ENCODE data around the gene CEND1.

The CEND1 gene

GRCh38 chr11:788953-789940 lies 643 bp downstream of the CEND1 start:
- no peak overlapping the region for H3K27ac ChIP-seq (ENCODE audit: low read depth in 2 of 2, low read length in 2 of 2)

GRCh38 chr11:788009-788640 lies 1.8 kb downstream of the CEND1 start:
- Histone ChIP-seq H3K9me3 (ENCODE audit: control insufficient read depth in 2 of 2, low read length in 2 of 2) (no peaks in the 10 kb centered on the region), H3K9ac (ENCODE audit: low read depth in 1 of 2, low read length in 2 of 2) (no peak overlapping the region), H3K4me1 (ENCODE audit: control insufficient read depth in 2 of 2, insufficient read depth in 2 of 2, low read length in 2 of 2) (peaks cover 0 to 3% of the 10 kb centered on the region in 2 donors), H3K27me3 (ENCODE audit: control insufficient read depth in 2 of 2, insufficient read depth in 2 of 2, low read length in 2 of 2) (peaks cover 0 to 7% of the 10 kb centered on the region in 2 donors), H3K27ac (ENCODE audit: low read depth in 2 of 2, low read length in 2 of 2) (no peak overlapping the region), H3K4me3 (ENCODE audit: low read length in 2 of 2) (no peak overlapping the region), H3K36me3 (ENCODE audit: control insufficient read depth in 2 of 2, insufficient read depth in 2 of 2, low read length in 2 of 2) (no peaks in the 10 kb centered on the region)

More at GRCh38 chr11:788953-789940, 643 bp downstream of the CEND1 start:
- no peaks in the 10 kb centered on the region for H3K4me1 ChIP-seq (ENCODE audit: control insufficient read depth in 2 of 2, insufficient read depth in 2 of 2, low read length in 2 of 2)
- peaks cover 0 to 7% of the 10 kb centered on the region in 2 donors for H3K27me3 ChIP-seq (ENCODE audit: control insufficient read depth in 2 of 2, insufficient read depth in 2 of 2, low read length in 2 of 2)
- no peak overlapping the region for H3K4me3 ChIP-seq (ENCODE audit: low read length in 2 of 2)
- H3K36me3 ChIP-seq (ENCODE audit: control insufficient read depth in 2 of 2, insufficient read depth in 2 of 2, low read length in 2 of 2) = peaks cover 0 to 2% of the 10 kb centered on the region in 2 donors
- H3K9me3 ChIP-seq (ENCODE audit: control insufficient read depth in 2 of 2, low read length in 2 of 2) = no peaks in the 10 kb centered on the region
- no peak overlapping the region for H3K9ac ChIP-seq (ENCODE audit: low read depth in 1 of 2, low read length in 2 of 2)

GRCh38 chr11:787084-787675 lies 2.7 kb downstream of the CEND1 start:
- Histone ChIP-seq H3K36me3 (ENCODE audit: control insufficient read depth in 2 of 2, insufficient read depth in 2 of 2, low read length in 2 of 2) (no peaks in the 10 kb centered on the region), H3K4me1 (ENCODE audit: control insufficient read depth in 2 of 2, insufficient read depth in 2 of 2, low read length in 2 of 2) (peaks cover 2 to 3% of the 10 kb centered on the region in 2 donors), H3K9me3 (ENCODE audit: control insufficient read depth in 2 of 2, low read length in 2 of 2) (no peaks in the 10 kb centered on the region), H3K27me3 (ENCODE audit: control insufficient read depth in 2 of 2, insufficient read depth in 2 of 2, low read length in 2 of 2) (peaks cover 0 to 7% of the 10 kb centered on the region in 2 donors), H3K4me3 (ENCODE audit: low read length in 2 of 2) (no peak overlapping the region), H3K27ac (ENCODE audit: low read depth in 2 of 2, low read length in 2 of 2) (no peak overlapping the region), H3K9ac (ENCODE audit: low read depth in 1 of 2, low read length in 2 of 2) (no peak overlapping the region)

GRCh38 chr11:786235-787083 lies 3.4 kb downstream of the CEND1 start:
- H3K9ac ChIP-seq (ENCODE audit: low read depth in 1 of 2, low read length in 2 of 2) = no peak overlapping the region

GRCh38 chr11:783581-784015 lies 6.3 kb downstream of the CEND1 start:
- Histone ChIP-seq H3K36me3 (ENCODE audit: control insufficient read depth in 2 of 2, insufficient read depth in 2 of 2, low read length in 2 of 2) (no peaks in the 10 kb centered on the region), H3K9ac (ENCODE audit: low read depth in 1 of 2, low read length in 2 of 2) (no peak overlapping the region), H3K27ac (ENCODE audit: low read depth in 2 of 2, low read length in 2 of 2) (no peak overlapping the region), H3K4me1 (ENCODE audit: control insufficient read depth in 2 of 2, insufficient read depth in 2 of 2, low read length in 2 of 2) (peaks cover 2 to 3% of the 10 kb centered on the region in 2 donors), H3K9me3 (ENCODE audit: control insufficient read depth in 2 of 2, low read length in 2 of 2) (no peaks in the 10 kb centered on the region), H3K4me3 (ENCODE audit: low read length in 2 of 2) (no peak overlapping the region), H3K27me3 (ENCODE audit: control insufficient read depth in 2 of 2, insufficient read depth in 2 of 2, low read length in 2 of 2) (no peaks in the 10 kb centered on the region)

More at GRCh38 chr11:786235-787083, 3.4 kb downstream of the CEND1 start:
- H3K36me3 ChIP-seq (ENCODE audit: control insufficient read depth in 2 of 2, insufficient read depth in 2 of 2, low read length in 2 of 2) = no peaks in the 10 kb centered on the region
- no peak overlapping the region for H3K4me3 ChIP-seq (ENCODE audit: low read length in 2 of 2)
- H3K9me3 ChIP-seq (ENCODE audit: control insufficient read depth in 2 of 2, low read length in 2 of 2) = no peaks in the 10 kb centered on the region
- peaks cover 2 to 3% of the 10 kb centered on the region in 2 donors for H3K4me1 ChIP-seq (ENCODE audit: control insufficient read depth in 2 of 2, insufficient read depth in 2 of 2, low read length in 2 of 2)
- peaks cover 0 to 7% of the 10 kb centered on the region in 2 donors for H3K27me3 ChIP-seq (ENCODE audit: control insufficient read depth in 2 of 2, insufficient read depth in 2 of 2, low read length in 2 of 2)
- H3K27ac ChIP-seq (ENCODE audit: low read depth in 2 of 2, low read length in 2 of 2) = no peak overlapping the region

GRCh38 chr11:782264-783174 lies 7.4 kb downstream of the CEND1 start:
- H3K27ac ChIP-seq (ENCODE audit: low read depth in 2 of 2, low read length in 2 of 2) = no peak overlapping the region
- H3K27me3 ChIP-seq (ENCODE audit: control insufficient read depth in 2 of 2, insufficient read depth in 2 of 2, low read length in 2 of 2) = no peaks in the 10 kb centered on the region
- no peak overlapping the region for H3K9ac ChIP-seq (ENCODE audit: low read depth in 1 of 2, low read length in 2 of 2)
- H3K9me3 ChIP-seq (ENCODE audit: control insufficient read depth in 2 of 2, low read length in 2 of 2) = no peaks in the 10 kb centered on the region
- no peak overlapping the region for H3K4me3 ChIP-seq (ENCODE audit: low read length in 2 of 2)
- peaks cover 8 to 10% of the 10 kb centered on the region in 2 donors for H3K4me1 ChIP-seq (ENCODE audit: control insufficient read depth in 2 of 2, insufficient read depth in 2 of 2, low read length in 2 of 2)
- no peaks in the 10 kb centered on the region for H3K36me3 ChIP-seq (ENCODE audit: control insufficient read depth in 2 of 2, insufficient read depth in 2 of 2, low read length in 2 of 2)

- Histone ChIP-seq H3K9ac (ENCODE audit: low read depth in 1 of 2, low read length in 2 of 2) (no peak overlapping the region), H3K36me3 (ENCODE audit: control insufficient read depth in 2 of 2, insufficient read depth in 2 of 2, low read length in 2 of 2) (no peaks in the 10 kb centered on the region), H3K27ac (ENCODE audit: low read depth in 2 of 2, low read length in 2 of 2) (no peak overlapping the region), H3K27me3 (ENCODE audit: control insufficient read depth in 2 of 2, insufficient read depth in 2 of 2, low read length in 2 of 2) (no peaks in the 10 kb centered on the region), H3K9me3 (ENCODE audit: control insufficient read depth in 2 of 2, low read length in 2 of 2) (no peaks in the 10 kb centered on the region), H3K4me3 (ENCODE audit: low read length in 2 of 2) (no peak overlapping the region), H3K4me1 (ENCODE audit: control insufficient read depth in 2 of 2, insufficient read depth in 2 of 2, low read length in 2 of 2) (peaks cover 17 to 21% of the 10 kb centered on the region in 2 donors)
These were observed 9.8 kb downstream of the CEND1 start for GRCh38 chr11:779955-780532.

- peaks cover 17 to 23% of the 10 kb centered on the region in 2 donors for H3K4me1 ChIP-seq (ENCODE audit: control insufficient read depth in 2 of 2, insufficient read depth in 2 of 2, low read length in 2 of 2)
These were observed 10.6 kb downstream of the CEND1 start for GRCh38 chr11:778976-779954.

More at GRCh38 chr11:778976-779954, 10.6 kb downstream of the CEND1 start:
- no peak overlapping the region for H3K9ac ChIP-seq (ENCODE audit: low read depth in 1 of 2, low read length in 2 of 2)
- no peaks in the 10 kb centered on the region for H3K27me3 ChIP-seq (ENCODE audit: control insufficient read depth in 2 of 2, insufficient read depth in 2 of 2, low read length in 2 of 2)
- H3K9me3 ChIP-seq (ENCODE audit: control insufficient read depth in 2 of 2, low read length in 2 of 2) = no peaks in the 10 kb centered on the region
- H3K36me3 ChIP-seq (ENCODE audit: control insufficient read depth in 2 of 2, insufficient read depth in 2 of 2, low read length in 2 of 2) = no peaks in the 10 kb centered on the region
- no peak overlapping the region for H3K4me3 ChIP-seq (ENCODE audit: low read length in 2 of 2)
- no peak overlapping the region for H3K27ac ChIP-seq (ENCODE audit: low read depth in 2 of 2, low read length in 2 of 2)

All from mucosa of rectum (tissue), 2 donors.